NCI-H446 (cell line): Measurements from ENCODE around the gene LILRA1.
"Not testable (repeated sequence)": the region's sequence is repeated elsewhere in the genome, so short reads cannot be mapped to it uniquely, and the experiment has no call there.

Source experiments
- DNase-seq, 2 experiments: peaks; one replicate each; lab custom pipeline; 2025; lab: John Stamatoyannopoulos, UW

Gene LILRA1

GRCh38 chr19:54624934-54625730 is 31.7 kb downstream of the LILRA1 start:
- DNase-seq = not testable (repeated sequence)

GRCh38 chr19:54626757-54627156 is 33.3 kb downstream of the LILRA1 start:
- DNase-seq = no peak

- not testable (repeated sequence) for DNase-seq
Observed at GRCh38 chr19:54627912-54628311, 34.5 kb downstream of the LILRA1 start.

- DNase-seq = not testable (repeated sequence)
Observed at GRCh38 chr19:54630262-54630661, 36.8 kb downstream of the LILRA1 start, which contains the start of gene LILRB1. TSS of gene LILRB1 (plus strand) at chr19:54630484. CDS start at chr19:54631074, 590 bp downstream.

- DNase-seq = no peak
Observed at GRCh38 chr19:54630782-54631181, 37.4 kb downstream of the LILRA1 start.

- DNase-seq = not testable (repeated sequence)
Observed at GRCh38 chr19:54631489-54632337, 38.3 kb downstream of the LILRA1 start.

- DNase-seq = not testable (repeated sequence)
Observed at GRCh38 chr19:54632517-54632916, 39.1 kb downstream of the LILRA1 start.

GRCh38 chr19:54633401-54633800 is 40.0 kb downstream of the LILRA1 start:
- no peak for DNase-seq

GRCh38 chr19:54636081-54636480 is 42.6 kb downstream of the LILRA1 start:
- not testable (repeated sequence) for DNase-seq

GRCh38 chr19:54638683-54639082 is 45.3 kb downstream of the LILRA1 start:
- DNase-seq = no peak

GRCh38 chr19:54642953-54643352 is 49.5 kb downstream of the LILRA1 start:
- not testable (repeated sequence) for DNase-seq

GRCh38 chr19:54643583-54643982 is 50.2 kb downstream of the LILRA1 start:
- not testable (repeated sequence) for DNase-seq

- DNase-seq = no peak
Observed at GRCh38 chr19:54644056-54644455, 50.6 kb downstream of the LILRA1 start.

- DNase-seq = no peak
Observed at GRCh38 chr19:54646331-54646841, 53.0 kb downstream of the LILRA1 start.

- no peak for DNase-seq
Observed at GRCh38 chr19:54648129-54648528, 54.7 kb downstream of the LILRA1 start.

GRCh38 chr19:54650108-54650655 is 56.8 kb downstream of the LILRA1 start:
- DNase-seq = no peak
